Colonic mucosa (tissue), 4 donors: ENCODE data around the gene UBE3D. TPM values are rescaled to one million over a fixed set of nuclear protein-coding genes. Genes with fewer than 3 reads are reported as not detected.

Source experiments
- DNase-seq: peaks from one replicate; pipeline ENCODE4 v3.0.0-alpha.2; 2020
- H3K27ac ChIP-seq: fragments of 200-600 bp; one replicate; pipeline ENCODE4 v1.8.0; 2021
- H3K27me3 ChIP-seq: fragments of 200-600 bp; one replicate; pipeline ENCODE4 v1.8.0; 2021
- H3K36me3 ChIP-seq: fragments of 200-600 bp; one replicate; pipeline ENCODE4 v1.8.0; 2021
- H3K4me1 ChIP-seq: fragments of 200-600 bp; one replicate; pipeline ENCODE4 v1.8.0; 2021; ENCODE audit warnings: mild to moderate bottlenecking
- H3K4me3 ChIP-seq: fragments of 200-600 bp; one replicate; pipeline ENCODE4 v1.8.0; 2021
- H3K9ac ChIP-seq, 2 donors: one replicate each; pipeline ENCODE4 v1.7.0; 2013; ENCODE audit warnings: control low read depth in 2 of 2, low read depth in 2 of 2, low read length in 2 of 2
- H3K9me3 ChIP-seq: fragments of 200-600 bp; one replicate; pipeline ENCODE4 v1.8.0; 2021
- CTCF ChIP-seq: fragments of 200-600 bp; IDR thresholded peaks from one replicate; pipeline ENCODE4 v1.8.0; 2022; ENCODE audit warnings: antibody characterized with exemption, mild to moderate bottlenecking
- intact Hi-C: fragments of 100-400 bp; cut with DNase I; formaldehyde crosslinking; loops from one replicate; pipeline ENCODE4 v1.14.1; 2022
- total RNA-seq, 2 donors: library from RNA; stranded (reverse); fragmentation: NEBNext Ultra II Directional in 1 of 2; extraction: Animal tissue kit (Norgen Biotek cat#: 25700) in 1 of 2; gene quantifications; one replicate each; pipeline ENCODE4 v1.2.1, GENCODE V29; 2021
- donor health status: healthy.
- donor health status: DM: no; HTN: no; CAD: no.
- donor health status: DM: no; HTN: no; CAD: no.

Gene UBE3D
- total RNA-seq, 2 donors from 2014 or later = 3.6 to 3.8 TPM

- Histone ChIP-seq H3K4me1 (no peaks in the 10 kb centered on the region), H3K4me3 (no peak overlapping the region), H3K9ac (no peak overlapping the region), H3K27ac (no peak overlapping the region), H3K9me3 (no peaks in the 10 kb centered on the region), H3K27me3 (no peaks in the 10 kb centered on the region), H3K36me3 (no peaks in the 10 kb centered on the region)
- intact Hi-C loops = no loop called here
- no peak for TF ChIP-seq CTCF
- no peak for DNase-seq
These were observed 222.3 kb downstream of the UBE3D start for GRCh38 chr6:82843291-82843885.

- H3K4me1 ChIP-seq = no peaks in the 10 kb centered on the region
- no peak overlapping the region for H3K27ac ChIP-seq
- no peak overlapping the region for H3K9ac ChIP-seq
- no peaks in the 10 kb centered on the region for H3K27me3 ChIP-seq
- H3K9me3 ChIP-seq = no peaks in the 10 kb centered on the region
- intact Hi-C loops = no loop called here
- no peak for DNase-seq
- no peak for TF ChIP-seq CTCF
- no peak overlapping the region for H3K4me3 ChIP-seq
- H3K36me3 ChIP-seq = no peaks in the 10 kb centered on the region
These were observed 222.9 kb downstream of the UBE3D start for GRCh38 chr6:82842721-82843120.

Other genes with a start within 250 kb of the UBE3D start
- gene DOP1A, start 1.8 kb upstream of the UBE3D start, total RNA-seq = 10 to 100 TPM; 20.3 to 29.6 TPM
- gene PGM3, start 127.4 kb upstream of the UBE3D start, total RNA-seq = 10 to 100 TPM; 52.8 to 57.0 TPM
- 1 to 10 TPM; 2.1 to 4.6 TPM for gene RWDD2A, start 127.5 kb upstream of the UBE3D start, total RNA-seq